Uterus (tissue), 2 donors: Measurements from ENCODE around the gene OOSP2.

Source experiments
- CTCF ChIP-seq, 4 experiments: fragments of 200-600 bp in 2 of 4; fragments of 450-650 bp in 2 of 4; sonication (generic) in 2 of 4; IDR thresholded peaks; one replicate each; pipeline ENCODE4 v1.5.1; 2016 to 2019; ENCODE audit warnings: antibody characterized with exemption in 4 of 4, mild to moderate bottlenecking in 2 of 4, moderate library complexity in 1 of 4
- POLR2A ChIP-seq, 2 donors: fragments of 450-650 bp; IDR thresholded peaks; one replicate each; pipeline ENCODE4 v1.6.1; 2016; ENCODE audit warnings: antibody characterized with exemption in 2 of 2, mild to moderate bottlenecking in 1 of 2, moderate library complexity in 1 of 2

GRCh38 chr11:60056349-60056969 is 16.2 kb downstream of the OOSP2 start, which contains the start of gene MS4A3:
- TF ChIP-seq CTCF (IDR thresholded peaks at IDR 0.05) = no peak
- no peak for TF ChIP-seq POLR2A (IDR thresholded peaks at IDR 0.05)
